IPS-NIHi7 (cell line): ENCODE data around the gene NUDT17.

Source experiments
- DNase-seq: peaks from one replicate; pipeline ENCODE4 v3.0.0; 2012; ENCODE audit warnings: mixed read lengths; ENCODE audit errors: extremely low spot score

The NUDT17 gene

DNA sequence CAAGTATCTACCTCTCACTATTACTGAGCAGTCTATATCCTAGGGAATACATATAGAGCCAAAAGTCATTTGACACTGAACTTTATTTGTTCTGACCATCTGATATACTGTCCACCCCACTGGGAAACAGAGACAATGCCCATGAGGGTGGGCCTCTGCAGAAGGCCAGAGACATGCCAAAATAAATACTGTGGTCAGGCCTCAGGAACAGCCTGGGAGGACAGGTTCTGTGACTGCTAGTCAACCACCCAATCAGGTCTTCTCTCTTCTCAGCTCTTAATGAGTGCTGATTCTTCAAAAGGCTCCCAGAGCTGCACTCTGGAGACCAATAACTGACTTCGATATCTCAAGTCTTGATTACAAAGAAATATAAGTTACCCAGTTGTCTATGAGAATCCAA lies 45.7 kb downstream of the NUDT17 start:
- DNase-seq: no peak

DNA sequence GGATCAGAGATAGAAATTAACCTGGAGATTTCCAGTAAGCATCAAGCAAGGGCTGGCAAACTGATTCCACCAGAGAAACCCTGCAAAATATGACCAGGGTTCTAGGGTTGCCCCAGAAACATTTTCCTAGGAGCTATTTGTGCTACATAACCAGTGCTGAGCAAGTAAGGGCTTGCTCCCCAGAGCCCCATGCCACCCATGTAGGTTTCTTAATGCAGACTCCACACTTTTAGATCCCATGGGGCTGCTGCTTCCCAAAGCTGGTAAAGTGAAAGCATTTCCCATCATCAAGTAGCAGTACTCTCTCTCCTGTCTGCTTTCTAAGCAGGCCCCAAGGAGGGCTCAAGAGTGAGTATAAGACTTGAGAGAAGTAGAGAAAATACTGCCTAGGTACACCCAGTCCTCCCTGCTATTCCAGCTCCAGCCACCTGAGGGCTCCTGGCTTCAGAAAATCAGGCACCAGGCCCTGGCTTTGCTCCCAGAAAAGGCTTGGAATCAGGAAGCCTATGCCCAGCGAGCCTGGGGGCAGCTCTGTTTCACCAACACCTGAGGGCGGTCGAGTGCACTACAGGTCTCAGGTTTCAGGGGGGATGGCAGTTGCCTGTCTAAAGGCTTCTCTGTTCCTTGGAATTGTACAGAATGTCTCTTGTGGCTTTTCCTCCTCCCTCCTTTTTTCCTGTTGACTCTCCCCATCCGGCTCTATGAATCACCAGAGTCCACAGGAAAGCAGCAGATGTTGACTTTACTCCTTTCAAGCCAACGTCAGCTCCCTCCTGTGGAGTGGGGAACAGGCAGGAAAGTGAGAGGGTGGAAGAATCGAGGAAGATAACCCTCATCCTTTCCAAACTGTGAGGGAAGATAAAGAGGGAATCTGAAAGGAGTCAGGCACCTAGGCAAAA lies 46.4 kb downstream of the NUDT17 start:
- DNase-seq: peak; percentile 98

DNA sequence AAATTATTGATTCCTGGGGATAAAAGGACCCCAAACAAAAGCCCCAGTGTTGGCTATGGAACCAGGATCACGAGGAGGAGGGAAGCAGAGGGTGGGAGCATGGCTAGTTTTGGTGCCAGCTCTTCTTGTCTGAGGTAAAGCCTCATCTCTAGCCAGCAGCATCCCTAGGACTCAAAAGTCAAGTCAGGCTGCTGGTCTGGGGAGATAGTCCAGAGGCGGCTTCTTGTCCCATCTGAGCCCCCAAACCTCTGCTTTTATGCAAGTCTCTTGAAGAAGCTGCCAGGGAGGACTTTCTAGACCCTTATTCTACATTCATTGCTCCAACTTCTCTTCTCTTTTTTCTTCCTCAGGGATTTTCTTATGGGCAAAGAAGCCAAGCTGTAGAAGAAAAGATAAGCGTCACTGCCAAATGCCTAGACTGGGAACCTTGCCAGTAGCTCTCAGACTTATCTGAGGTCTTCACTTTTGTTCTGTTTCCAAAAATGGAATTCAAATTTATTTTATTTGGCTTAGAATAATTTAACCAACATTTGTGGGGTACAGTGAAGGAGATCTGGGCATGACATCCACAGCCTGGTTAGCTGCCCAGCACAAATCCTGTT lies 47.2 kb downstream of the NUDT17 start:
- no peak for DNase-seq

DNA sequence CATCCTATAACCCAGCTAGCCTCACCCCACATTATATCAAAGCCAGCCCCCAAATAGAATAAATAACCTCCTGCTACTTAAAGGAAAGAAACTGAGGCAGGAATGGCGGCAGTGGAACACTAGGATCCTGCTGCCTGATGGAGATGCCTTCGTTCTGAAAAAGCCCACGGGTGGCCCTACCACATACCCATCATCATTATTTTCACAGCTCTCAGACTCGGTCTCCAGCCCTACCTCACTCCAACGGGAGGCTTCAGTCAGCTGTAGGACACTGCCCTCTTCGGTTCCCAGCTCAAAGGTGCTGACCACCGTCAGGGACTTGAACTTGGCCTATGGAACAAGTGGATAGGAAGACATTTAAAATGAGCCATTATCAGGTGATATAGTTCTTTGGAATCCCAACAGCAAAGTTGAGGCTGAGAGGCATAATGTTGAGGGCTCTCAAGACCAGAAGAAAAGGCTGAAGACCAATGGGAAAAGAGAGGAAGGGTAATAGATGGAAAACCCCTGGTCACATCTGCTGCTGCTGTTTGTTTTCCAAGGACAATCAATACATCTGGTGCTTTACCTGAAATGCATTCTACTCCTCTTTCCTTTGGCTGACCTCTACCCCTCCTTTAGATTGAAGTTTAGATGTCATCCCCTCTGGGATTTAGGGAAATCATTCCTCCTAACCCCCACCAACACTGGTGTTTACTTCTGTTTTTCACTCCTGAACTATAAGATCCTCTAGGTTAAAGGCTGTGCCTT lies 48.1 kb downstream of the NUDT17 start:
- no peak for DNase-seq

DNA sequence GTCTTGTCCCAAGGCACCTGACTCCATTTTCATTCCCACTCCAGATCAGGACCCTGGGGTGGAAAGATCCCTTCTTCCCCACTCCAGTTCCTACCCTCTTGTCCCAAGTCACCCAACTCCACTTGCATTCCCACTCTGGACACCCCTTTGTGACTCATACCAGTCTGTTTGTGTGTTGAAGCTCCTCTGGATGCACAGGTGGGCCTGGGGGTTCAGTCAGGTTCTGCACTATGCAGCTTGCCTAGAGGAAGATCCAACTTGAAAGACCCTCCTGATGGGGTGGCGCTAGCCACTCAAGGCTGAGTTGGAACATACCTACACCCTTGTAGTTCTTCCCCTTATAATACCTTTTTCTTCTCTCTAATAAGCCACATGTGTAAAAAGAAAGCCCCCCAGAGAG lies 50.0 kb downstream of the NUDT17 start:
- DNase-seq: no peak

DNA sequence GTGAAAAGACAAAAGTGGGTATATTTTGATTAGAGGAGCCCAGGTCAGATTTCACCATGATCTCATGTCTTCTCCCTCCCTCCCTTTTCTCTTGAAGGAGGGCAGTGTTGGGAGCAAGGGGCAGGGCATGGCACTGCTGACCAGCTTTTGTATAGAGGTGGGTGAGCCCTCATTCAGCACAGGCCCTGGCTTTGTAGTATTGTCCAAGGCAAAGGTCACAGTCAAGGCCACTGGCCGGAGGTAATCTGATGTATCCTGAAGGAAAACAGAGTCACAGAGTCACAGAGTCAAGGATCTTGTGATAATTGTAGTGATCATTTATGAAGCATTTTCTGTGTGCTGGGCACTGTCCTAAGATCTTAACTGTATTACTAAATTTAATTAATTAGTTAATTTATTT lies 52.5 kb downstream of the NUDT17 start:
- DNase-seq: no peak
